Measurements from ENCODE around the gene CRCP. TPM values are rescaled to one million over a fixed set of nuclear protein-coding genes. Genes with fewer than 3 reads are reported as not detected.

Gene CRCP
- total and polyA plus RNA-seq, 2 of the 13 experiments (the other 11 are each of a cell fraction or from before 2014, with no cell fraction given), result 22.7 to 31.0 TPM

DNA sequence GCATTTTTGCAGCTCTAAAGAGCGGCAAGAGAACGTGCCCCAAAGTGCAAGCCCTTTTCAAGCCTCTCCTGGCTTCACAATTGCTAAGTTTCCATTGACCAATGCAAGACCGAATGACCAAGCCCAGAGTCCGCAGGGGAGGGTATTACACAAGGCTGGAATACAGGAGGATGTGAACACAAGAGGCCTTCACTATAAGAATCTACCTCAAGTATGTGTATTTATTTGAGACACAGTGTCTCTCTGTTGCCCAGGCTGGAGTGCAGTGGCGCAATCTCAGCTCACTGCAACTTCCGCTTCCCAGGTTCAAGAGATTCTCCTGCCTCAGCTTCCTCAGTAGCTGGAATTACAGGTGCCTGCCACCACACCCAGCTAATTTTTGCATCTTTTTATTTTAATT lies 68.3 kb downstream of the CRCP start (continued):
- TF ChIP-seq DR1 (CRISPR knock-in tag; IDR thresholded peaks at IDR 0.05), result no peak
- no peak for TF ChIP-seq ZIK1 (CRISPR knock-in tag; IDR thresholded peaks at IDR 0.05; ENCODE audit: borderline replicate concordance, low read depth)
- TF ChIP-seq, protein P1, sequence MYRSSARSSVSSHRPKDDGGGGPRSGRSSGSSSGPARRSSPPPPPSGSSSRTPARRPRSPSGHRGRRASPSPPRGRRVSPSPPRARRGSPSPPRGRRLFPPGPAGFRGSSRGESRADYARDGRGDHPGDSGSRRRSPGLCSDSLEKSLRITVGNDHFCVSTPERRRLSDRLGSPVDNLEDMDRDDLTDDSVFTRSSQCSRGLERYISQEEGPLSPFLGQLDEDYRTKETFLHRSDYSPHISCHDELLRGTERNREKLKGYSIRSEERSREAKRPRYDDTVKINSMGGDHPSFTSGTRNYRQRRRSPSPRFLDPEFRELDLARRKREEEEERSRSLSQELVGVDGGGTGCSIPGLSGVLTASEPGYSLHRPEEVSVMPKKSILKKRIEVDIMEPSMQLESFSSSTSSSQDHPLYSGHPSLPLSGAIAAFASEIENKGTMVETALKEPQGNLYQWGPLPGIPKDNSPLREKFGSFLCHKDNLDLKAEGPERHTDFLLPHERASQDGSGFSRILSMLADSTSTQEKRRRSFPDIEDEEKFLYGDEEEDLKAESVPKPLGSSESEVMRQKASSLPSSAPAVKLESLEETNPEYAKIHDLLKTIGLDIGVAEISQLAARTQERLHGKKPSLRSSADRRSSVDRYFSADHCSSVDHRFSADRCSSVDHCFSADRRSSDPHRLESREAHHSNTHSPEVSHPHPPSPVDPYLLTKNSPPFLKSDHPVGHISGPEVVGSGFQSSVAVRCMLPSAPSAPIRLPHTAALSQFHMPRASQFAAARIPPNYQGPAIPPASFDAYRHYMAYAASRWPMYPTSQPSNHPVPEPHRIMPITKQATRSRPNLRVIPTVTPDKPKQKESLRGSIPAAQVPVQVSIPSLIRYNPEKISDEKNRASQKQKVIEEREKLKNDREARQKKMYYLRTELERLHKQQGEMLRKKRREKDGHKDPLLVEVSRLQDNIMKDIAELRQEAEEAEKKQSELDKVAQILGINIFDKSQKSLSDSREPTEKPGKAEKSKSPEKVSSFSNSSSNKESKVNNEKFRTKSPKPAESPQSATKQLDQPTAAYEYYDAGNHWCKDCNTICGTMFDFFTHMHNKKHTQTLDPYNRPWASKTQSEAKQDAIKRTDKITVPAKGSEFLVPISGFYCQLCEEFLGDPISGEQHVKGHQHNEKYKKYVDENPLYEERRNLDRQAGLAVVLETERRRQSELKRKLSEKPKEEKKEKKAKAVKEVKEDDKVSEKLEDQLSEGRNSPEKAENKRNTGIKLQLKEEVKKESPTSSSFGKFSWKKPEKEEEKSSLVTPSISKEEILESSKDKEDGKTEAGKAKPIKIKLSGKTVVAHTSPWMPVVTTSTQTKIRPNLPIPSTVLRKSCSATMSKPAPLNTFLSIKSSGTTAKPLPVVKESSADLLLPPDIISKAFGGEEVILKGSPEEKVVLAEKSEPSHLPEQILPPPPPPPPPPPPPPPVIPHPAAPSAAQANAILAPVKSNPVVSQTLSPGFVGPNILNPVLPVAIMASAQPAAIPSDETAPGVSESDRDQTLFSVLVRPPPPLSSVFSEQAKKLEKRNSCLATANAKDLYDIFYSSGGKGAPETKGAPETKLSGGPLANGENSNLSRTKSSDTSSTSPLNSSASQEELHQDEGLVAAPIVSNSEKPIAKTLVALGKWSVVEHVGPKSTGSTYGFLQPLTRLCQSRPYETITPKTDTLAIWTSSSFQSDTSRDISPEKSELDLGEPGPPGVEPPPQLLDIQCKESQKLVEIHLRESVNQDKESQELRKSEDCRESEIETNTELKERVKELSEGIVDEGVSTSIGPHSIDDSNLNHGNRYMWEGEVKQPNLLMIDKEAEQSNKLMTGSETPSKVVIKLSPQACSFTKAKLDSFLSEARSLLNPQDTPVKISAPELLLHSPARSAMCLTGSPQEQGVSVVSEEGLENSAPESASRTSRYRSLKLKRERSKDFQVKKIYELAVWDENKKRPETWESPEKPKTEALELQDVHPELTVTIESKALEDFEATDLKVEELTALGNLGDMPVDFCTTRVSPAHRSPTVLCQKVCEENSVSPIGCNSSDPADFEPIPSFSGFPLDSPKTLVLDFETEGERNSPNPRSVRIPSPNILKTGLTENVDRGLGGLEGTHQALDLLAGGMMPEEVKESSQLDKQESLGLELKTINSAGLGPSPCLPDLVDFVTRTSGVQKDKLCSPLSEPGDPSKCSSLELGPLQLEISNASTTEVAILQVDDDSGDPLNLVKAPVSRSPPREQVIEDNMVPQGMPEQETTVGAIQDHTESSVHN (CRISPR knock-in tag; IDR thresholded peaks at IDR 0.05), result no peak
- TF ChIP-seq ZNF33A (CRISPR knock-in tag; IDR thresholded peaks at IDR 0.05; ENCODE audit: borderline replicate concordance), result no peak
- no peak for TF ChIP-seq MXI1 (IDR thresholded peaks at IDR 0.05; ENCODE audit: borderline replicate concordance, low read depth, low read length)
- TF ChIP-seq, protein P2, sequence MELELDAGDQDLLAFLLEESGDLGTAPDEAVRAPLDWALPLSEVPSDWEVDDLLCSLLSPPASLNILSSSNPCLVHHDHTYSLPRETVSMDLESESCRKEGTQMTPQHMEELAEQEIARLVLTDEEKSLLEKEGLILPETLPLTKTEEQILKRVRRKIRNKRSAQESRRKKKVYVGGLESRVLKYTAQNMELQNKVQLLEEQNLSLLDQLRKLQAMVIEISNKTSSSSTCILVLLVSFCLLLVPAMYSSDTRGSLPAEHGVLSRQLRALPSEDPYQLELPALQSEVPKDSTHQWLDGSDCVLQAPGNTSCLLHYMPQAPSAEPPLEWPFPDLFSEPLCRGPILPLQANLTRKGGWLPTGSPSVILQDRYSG (CRISPR knock-in tag; IDR thresholded peaks at IDR 0.05), result no peak
- no peak for TF ChIP-seq ZNF101 (CRISPR knock-in tag; IDR thresholded peaks at IDR 0.05; ENCODE audit: borderline replicate concordance, low read depth)
- no peak for TF ChIP-seq ZNF776 (CRISPR knock-in tag; IDR thresholded peaks at IDR 0.05)
- TF ChIP-seq SOX6 (IDR thresholded peaks at IDR 0.05), result no peak
- peak; percentile 26; the same call in 1 of the 2 replicates for TF ChIP-seq SOX6 (CRISPR knock-in tag; IDR thresholded peaks at IDR 0.05)
- TF ChIP-seq POLR2G (IDR thresholded peaks at IDR 0.05; ENCODE audit: low read depth, low read length), result peak; percentile 25; the same call in 1 of the 2 replicates
- TF ChIP-seq, protein P3, sequence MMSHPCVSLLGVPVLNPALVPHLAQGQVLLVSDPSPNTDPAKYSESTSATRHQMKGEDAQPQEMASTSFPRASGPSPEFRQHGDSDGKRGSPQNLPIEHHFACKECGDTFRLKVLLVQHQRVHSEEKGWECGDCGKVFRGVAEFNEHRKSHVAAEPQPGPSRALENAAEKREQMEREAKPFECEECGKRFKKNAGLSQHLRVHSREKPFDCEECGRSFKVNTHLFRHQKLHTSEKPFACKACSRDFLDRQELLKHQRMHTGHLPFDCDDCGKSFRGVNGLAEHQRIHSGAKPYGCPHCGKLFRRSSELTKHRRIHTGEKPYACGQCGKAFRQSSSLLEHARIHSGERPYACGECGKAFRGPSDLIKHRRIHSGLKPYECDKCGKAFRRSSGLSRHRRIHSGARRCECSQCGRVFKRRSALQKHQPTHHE (CRISPR knock-in tag; IDR thresholded peaks at IDR 0.05; ENCODE audit: borderline replicate concordance), result no peak
- TF ChIP-seq KLF15 (CRISPR knock-in tag; IDR thresholded peaks at IDR 0.05; ENCODE audit: borderline replicate concordance), result no peak
- TF ChIP-seq, protein P4, sequence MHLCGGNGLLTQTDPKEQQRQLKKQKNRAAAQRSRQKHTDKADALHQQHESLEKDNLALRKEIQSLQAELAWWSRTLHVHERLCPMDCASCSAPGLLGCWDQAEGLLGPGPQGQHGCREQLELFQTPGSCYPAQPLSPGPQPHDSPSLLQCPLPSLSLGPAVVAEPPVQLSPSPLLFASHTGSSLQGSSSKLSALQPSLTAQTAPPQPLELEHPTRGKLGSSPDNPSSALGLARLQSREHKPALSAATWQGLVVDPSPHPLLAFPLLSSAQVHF (CRISPR knock-in tag; IDR thresholded peaks at IDR 0.05), result no peak
- TF ChIP-seq, protein P5, sequence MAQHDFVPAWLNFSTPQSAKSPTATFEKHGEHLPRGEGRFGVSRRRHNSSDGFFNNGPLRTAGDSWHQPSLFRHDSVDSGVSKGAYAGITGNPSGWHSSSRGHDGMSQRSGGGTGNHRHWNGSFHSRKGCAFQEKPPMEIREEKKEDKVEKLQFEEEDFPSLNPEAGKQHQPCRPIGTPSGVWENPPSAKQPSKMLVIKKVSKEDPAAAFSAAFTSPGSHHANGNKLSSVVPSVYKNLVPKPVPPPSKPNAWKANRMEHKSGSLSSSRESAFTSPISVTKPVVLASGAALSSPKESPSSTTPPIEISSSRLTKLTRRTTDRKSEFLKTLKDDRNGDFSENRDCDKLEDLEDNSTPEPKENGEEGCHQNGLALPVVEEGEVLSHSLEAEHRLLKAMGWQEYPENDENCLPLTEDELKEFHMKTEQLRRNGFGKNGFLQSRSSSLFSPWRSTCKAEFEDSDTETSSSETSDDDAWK (CRISPR knock-in tag; IDR thresholded peaks at IDR 0.05), result no peak
- TF ChIP-seq PAF1 (CRISPR knock-in tag; IDR thresholded peaks at IDR 0.05), result no peak

Measured in HepG2 (cell line).